Measurements from ENCODE around the gene CD99L2.

GRCh38 chrX:150936556-150936955 is 38.1 kb upstream of the CD99L2 start:
- TF ChIP-seq CTCF (IDR thresholded peaks at IDR 0.05) (no peak), POLR2A (IDR thresholded peaks at IDR 0.05) (no peak)

All from uterus (tissue), 2 donors.